Measurements from ENCODE around the gene TSEN34. TPM values are rescaled to one million over a fixed set of nuclear protein-coding genes. Genes with fewer than 3 reads are reported as not detected.
"Not testable (repeated sequence)": the region's sequence is repeated elsewhere in the genome, so short reads cannot be mapped to it uniquely, and the experiment has no call there.

Gene TSEN34
- total RNA-seq, 1 experiment from 2014 or later: 167 TPM

DNA sequence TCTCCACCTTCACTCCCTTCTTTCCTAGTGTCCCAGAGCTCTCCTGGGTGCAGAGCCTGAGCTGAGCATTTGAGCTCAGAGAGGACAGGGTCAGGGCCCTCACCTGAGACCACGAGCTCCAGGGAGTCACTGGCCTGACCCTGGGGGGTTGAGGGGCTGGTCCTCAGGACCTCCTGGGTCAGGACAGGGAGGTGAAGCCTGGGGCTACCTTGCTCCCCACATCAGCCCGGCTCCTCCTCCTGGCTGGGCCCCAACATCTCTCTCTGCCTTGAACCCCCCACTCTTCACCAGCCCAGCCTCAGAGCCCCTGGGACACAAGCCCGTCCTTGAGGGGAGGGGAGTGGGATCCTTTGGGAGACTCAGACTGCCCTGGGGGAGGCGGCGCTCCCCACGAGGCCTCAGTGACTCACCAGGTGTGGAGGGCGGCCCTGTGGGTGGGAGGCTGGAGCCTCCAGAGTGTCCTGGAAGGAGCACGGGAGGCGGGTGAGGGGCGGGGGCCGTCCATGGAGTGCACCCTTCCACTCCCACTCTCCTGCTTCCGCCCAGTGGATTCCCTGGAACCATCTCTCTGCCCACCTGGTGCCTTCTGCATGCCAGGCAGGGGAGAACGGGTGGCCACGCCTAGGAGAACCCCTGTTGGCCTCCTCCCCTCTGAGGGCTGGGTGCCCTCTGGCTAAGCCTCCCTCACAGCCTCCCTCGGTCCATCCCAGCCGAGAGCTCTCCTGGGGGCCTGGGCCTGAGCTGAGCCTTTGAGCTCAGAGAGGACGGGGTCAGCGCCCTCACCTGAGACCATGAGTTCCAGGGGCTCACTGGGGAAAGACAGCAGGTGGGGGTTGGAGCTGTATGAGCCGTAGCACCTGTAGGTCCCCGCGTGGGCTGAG is 48.6 kb downstream of the TSEN34 start:
- not testable (repeated sequence) for DNase-seq (ENCODE audit: low spot score)

GRCh38 chr19:54240372-54241336 is 49.5 kb downstream of the TSEN34 start:
- not testable (repeated sequence) for DNase-seq (ENCODE audit: low spot score)

DNA sequence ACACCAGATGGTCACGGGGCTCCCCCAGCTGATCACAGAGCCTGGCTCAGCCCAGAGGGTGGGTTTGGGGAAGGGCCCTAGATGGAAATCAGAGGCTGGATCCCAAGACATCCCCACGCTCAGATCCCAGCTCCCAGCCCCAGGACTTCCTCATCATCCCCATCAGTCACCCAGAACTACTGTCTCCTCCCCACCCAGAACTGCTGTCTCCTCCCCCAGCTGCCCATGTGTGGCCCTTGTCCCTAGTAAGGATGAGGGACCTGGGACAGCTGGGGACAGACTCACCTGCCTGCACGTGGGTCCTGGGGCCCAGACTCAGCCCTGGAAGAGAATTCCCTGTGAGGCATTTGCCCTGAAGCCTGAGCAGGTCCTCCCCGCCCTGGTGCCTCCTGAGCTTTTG is 51.1 kb downstream of the TSEN34 start:
- not testable (repeated sequence) for DNase-seq (ENCODE audit: low spot score)

DNA sequence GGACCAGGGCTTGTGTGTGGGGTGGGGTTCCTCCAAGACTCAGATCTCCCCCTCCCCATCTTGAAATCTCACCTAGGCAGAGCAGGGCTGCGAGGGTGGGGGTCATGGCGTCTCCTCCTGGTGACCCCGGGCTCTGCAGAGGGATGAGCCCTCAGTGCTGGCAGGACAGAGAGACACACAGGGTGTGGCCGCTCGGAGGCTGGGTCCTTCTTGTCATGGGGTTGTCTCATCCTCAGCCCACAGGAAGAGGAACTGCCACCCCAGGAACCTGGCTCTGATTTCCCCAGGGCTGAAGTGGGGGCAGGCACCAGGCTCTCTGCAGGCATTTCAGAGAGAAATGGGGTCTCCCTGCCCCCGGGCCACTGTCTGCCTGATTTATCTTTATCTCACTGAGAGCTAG is 51.5 kb downstream of the TSEN34 start, which contains the start of gene LILRA6:
TSS of gene LILRA6 (minus strand) at position 145 of the 400 bp plus-strand sequence.
- not testable (repeated sequence) for DNase-seq (ENCODE audit: low spot score)

DNA sequence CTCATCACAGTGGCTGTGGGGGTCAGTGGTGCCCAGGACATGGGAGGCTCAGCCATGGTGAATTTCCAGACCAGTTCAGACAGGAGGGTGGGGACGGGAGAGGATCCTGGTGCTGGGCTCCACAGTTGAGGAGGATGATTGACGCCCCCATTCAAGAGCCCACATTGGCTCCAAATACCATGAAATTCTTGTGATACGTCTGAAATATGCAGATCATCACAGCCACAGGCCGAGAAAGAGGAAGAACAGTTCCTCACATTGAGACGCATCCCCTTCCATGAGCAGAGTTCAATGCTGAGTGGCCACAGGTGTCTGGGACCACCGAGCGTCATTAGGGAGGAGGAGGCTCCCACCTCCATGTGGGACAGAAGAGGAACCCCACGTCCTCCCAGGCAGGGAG is 52.7 kb downstream of the TSEN34 start:
- not testable (repeated sequence) for DNase-seq (ENCODE audit: low spot score)

Other genes starting within 250 kb of the TSEN34 start
- 0.04 and 0.14 TPM in 2 replicates for gene CACNG8, start 228.4 kb upstream of the TSEN34 start, total RNA-seq (2014; rRNA removed; shearing (Covaris generic))
- gene CACNG6, start 199.7 kb upstream of the TSEN34 start, total RNA-seq (2014; rRNA removed; shearing (Covaris generic)): 0.46 and 1.4 TPM in 2 replicates
- gene VSTM1, start 127.4 kb upstream of the TSEN34 start, total RNA-seq (2014; rRNA removed; shearing (Covaris generic)): not detected in 2 replicates
- not detected in 2 replicates for gene TARM1, start 109.9 kb upstream of the TSEN34 start, total RNA-seq (2014; rRNA removed; shearing (Covaris generic))
- gene OSCAR, start 90.5 kb upstream of the TSEN34 start, total RNA-seq (2014; rRNA removed; shearing (Covaris generic)): 0.06 and 2.2 TPM in 2 replicates
- gene NDUFA3, start 88.5 kb upstream of the TSEN34 start, total RNA-seq (2014; rRNA removed; shearing (Covaris generic)): 38.8 and 45.2 TPM in 2 replicates
- gene TFPT, start 75.7 kb upstream of the TSEN34 start, total RNA-seq (2014; rRNA removed; shearing (Covaris generic)): 37.5 and 47.8 TPM in 2 replicates
- gene PRPF31, start 75.6 kb upstream of the TSEN34 start, total RNA-seq (2014; rRNA removed; shearing (Covaris generic)): 106 and 131 TPM in 2 replicates
- 18.6 and 27.5 TPM in 2 replicates for gene CNOT3, start 53.5 kb upstream of the TSEN34 start, total RNA-seq (2014; rRNA removed; shearing (Covaris generic))
- 15.6 and 18.4 TPM in 2 replicates for gene LENG1, start 31.6 kb upstream of the TSEN34 start, total RNA-seq (2014; rRNA removed; shearing (Covaris generic))
- gene TMC4, start 18.1 kb upstream of the TSEN34 start, total RNA-seq (2014; rRNA removed; shearing (Covaris generic)): not detected in 2 replicates
- 88.1 and 139 TPM in 2 replicates for gene MBOAT7, start 1.7 kb upstream of the TSEN34 start, total RNA-seq (2014; rRNA removed; shearing (Covaris generic))
- gene RPS9, start 9.6 kb downstream of the TSEN34 start, total RNA-seq (2014; rRNA removed; shearing (Covaris generic)): 2,262 and 2,532 TPM in 2 replicates
- gene LILRB3, start 31.7 kb downstream of the TSEN34 start, total RNA-seq (2014; rRNA removed; shearing (Covaris generic)): not detected in 2 replicates
- gene LILRA6, start 51.5 kb downstream of the TSEN34 start, total RNA-seq (2014; rRNA removed; shearing (Covaris generic)): not detected in 2 replicates
- gene LILRB5, start 66.0 kb downstream of the TSEN34 start, total RNA-seq (2014; rRNA removed; shearing (Covaris generic)): not detected in 2 replicates
- gene LILRB2, start 89.8 kb downstream of the TSEN34 start, total RNA-seq (2014; rRNA removed; shearing (Covaris generic)): not detected in 2 replicates
- not detected in 2 replicates for gene LILRA5, start 121.9 kb downstream of the TSEN34 start, total RNA-seq (2014; rRNA removed; shearing (Covaris generic))
- gene LILRA4, start 147.9 kb downstream of the TSEN34 start, total RNA-seq (2014; rRNA removed; shearing (Covaris generic)): not detected in 2 replicates
- 0.46 and 1.5 TPM in 2 replicates for gene LAIR1, start 173.6 kb downstream of the TSEN34 start, total RNA-seq (2014; rRNA removed; shearing (Covaris generic))
- not detected in 2 replicates for gene TTYH1, start 224.2 kb downstream of the TSEN34 start, total RNA-seq (2014; rRNA removed; shearing (Covaris generic))

Measured in H4 (cell line).